Measurements from ENCODE around the gene BLMH.

The BLMH gene

GRCh38 chr17:30210901-30211300 lies 80.8 kb downstream of the BLMH start:
- peaks cover 0 to 12% (median 0%) of the 10 kb centered on the region in 3 experiments for H3K27me3 ChIP-seq (ENCODE audit: control insufficient read depth in 3 of 3, insufficient read depth in 3 of 3, low read depth in 1 of 3, low read length in 3 of 3)
- H3K27ac ChIP-seq (replicated peaks; ENCODE audit: low read length), result no peak overlapping the region
- no peaks in the 10 kb centered on the region for H3K4me1 ChIP-seq (ENCODE audit: control insufficient read depth in 2 of 2, insufficient read depth in 1 of 2, low read depth in 1 of 2, low read length in 2 of 2)
- no peaks in the 10 kb centered on the region for H3K9me3 ChIP-seq (replicated peaks in 1 of 2; ENCODE audit: control insufficient read depth in 2 of 2, insufficient read depth in 1 of 2, low read depth in 1 of 2, low read length in 2 of 2)
- no peak overlapping the region for H3K4me2 ChIP-seq (ENCODE audit: insufficient read depth, low read length, poor library complexity, severe bottlenecking)
- no peak overlapping the region for H2BK5ac ChIP-seq (ENCODE audit: low read length)
- H3K4ac ChIP-seq (ENCODE audit: low read length), result no peak overlapping the region
- H3K23ac ChIP-seq (ENCODE audit: low read depth, low read length, poor library complexity), result no peak overlapping the region
- no peak overlapping the region for H2BK12ac ChIP-seq (ENCODE audit: low read length)
- no peak overlapping the region for H2BK120ac ChIP-seq (ENCODE audit: low read depth, low read length)
- H2AFZ ChIP-seq (ENCODE audit: low read length), result no peak overlapping the region
- H3K9ac ChIP-seq (ENCODE audit: low read depth, low read length, poor library complexity), result no peak overlapping the region
- no peak overlapping the region for H3K14ac ChIP-seq (ENCODE audit: low read length)
- no peaks in the 10 kb centered on the region for H3K36me3 ChIP-seq (replicated peaks in 1 of 2; ENCODE audit: control insufficient read depth in 2 of 2, insufficient read depth in 2 of 2, low read length in 2 of 2)
- no peaks in the 10 kb centered on the region for H3K79me1 ChIP-seq (ENCODE audit: low read depth, low read length)
- no peak for DNase-seq (ENCODE audit: low spot score)
- no peak overlapping the region for H2AK5ac ChIP-seq (ENCODE audit: low read depth, low read length)
- WGBS, 2 donors (ENCODE audit: extremely low coverage in 2 of 2, insufficient read length in 2 of 2, insufficient replicate concordance in 1 of 2), result no CpG with 5 or more reads among the region's 10 CpGs
- peak overlapping the region in 1 of 2 donors; percentile 36 for H3K4me3 ChIP-seq (ENCODE audit: low read length in 2 of 2)
- no peak overlapping the region for H4K8ac ChIP-seq (ENCODE audit: low read depth, low read length)
- no peak overlapping the region for H4K91ac ChIP-seq (ENCODE audit: low read depth, low read length, poor library complexity)
- H3K18ac ChIP-seq (ENCODE audit: low read length), result no peak overlapping the region
- no peak overlapping the region for H2BK15ac ChIP-seq (ENCODE audit: low read length)

- no peak overlapping the region for H3K27ac ChIP-seq (replicated peaks; ENCODE audit: low read length)
- WGBS, 2 donors (ENCODE audit: extremely low coverage in 2 of 2, insufficient read length in 2 of 2, insufficient replicate concordance in 1 of 2), result no CpG with 5 or more reads among the region's 11 CpGs
- H2AFZ ChIP-seq (ENCODE audit: low read length), result no peak overlapping the region
- no peak overlapping the region for H2BK120ac ChIP-seq (ENCODE audit: low read depth, low read length)
- H3K14ac ChIP-seq (ENCODE audit: low read length), result no peak overlapping the region
- no peak overlapping the region for H3K4ac ChIP-seq (ENCODE audit: low read length)
- no peak overlapping the region for H2AK5ac ChIP-seq (ENCODE audit: low read depth, low read length)
- peaks cover 0 to 12% (median 0%) of the 10 kb centered on the region in 3 experiments for H3K27me3 ChIP-seq (ENCODE audit: control insufficient read depth in 3 of 3, insufficient read depth in 3 of 3, low read depth in 1 of 3, low read length in 3 of 3)
- H3K36me3 ChIP-seq (replicated peaks in 1 of 2; ENCODE audit: control insufficient read depth in 2 of 2, insufficient read depth in 2 of 2, low read length in 2 of 2), result no peaks in the 10 kb centered on the region
- no peak overlapping the region for H4K91ac ChIP-seq (ENCODE audit: low read depth, low read length, poor library complexity)
- H2BK5ac ChIP-seq (ENCODE audit: low read length), result no peak overlapping the region
- H3K18ac ChIP-seq (ENCODE audit: low read length), result no peak overlapping the region
- H4K8ac ChIP-seq (ENCODE audit: low read depth, low read length), result no peak overlapping the region
- H3K79me1 ChIP-seq (ENCODE audit: low read depth, low read length), result no peaks in the 10 kb centered on the region
- no peak overlapping the region for H2BK12ac ChIP-seq (ENCODE audit: low read length)
- no peaks in the 10 kb centered on the region for H3K9me3 ChIP-seq (replicated peaks in 1 of 2; ENCODE audit: control insufficient read depth in 2 of 2, insufficient read depth in 1 of 2, low read depth in 1 of 2, low read length in 2 of 2)
- H3K4me1 ChIP-seq (ENCODE audit: control insufficient read depth in 2 of 2, insufficient read depth in 1 of 2, low read depth in 1 of 2, low read length in 2 of 2), result no peaks in the 10 kb centered on the region
- no peak for DNase-seq (ENCODE audit: low spot score)
- H3K9ac ChIP-seq (ENCODE audit: low read depth, low read length, poor library complexity), result no peak overlapping the region
- no peak overlapping the region for H3K23ac ChIP-seq (ENCODE audit: low read depth, low read length, poor library complexity)
- no peak overlapping the region for H2BK15ac ChIP-seq (ENCODE audit: low read length)
- no peak overlapping the region for H3K4me3 ChIP-seq (ENCODE audit: low read length in 2 of 2)
- H3K4me2 ChIP-seq (ENCODE audit: insufficient read depth, low read length, poor library complexity, severe bottlenecking), result no peak overlapping the region
These were observed 81.4 kb downstream of the BLMH start for GRCh38 chr17:30210366-30210765.

GRCh38 chr17:30209930-30210329 lies 81.8 kb downstream of the BLMH start:
- Histone ChIP-seq H3K4me2 (ENCODE audit: insufficient read depth, low read length, poor library complexity, severe bottlenecking) (no peak overlapping the region), H2AFZ (ENCODE audit: low read length) (no peak overlapping the region), H3K9me3 (replicated peaks in 1 of 2; ENCODE audit: control insufficient read depth in 2 of 2, insufficient read depth in 1 of 2, low read depth in 1 of 2, low read length in 2 of 2) (no peaks in the 10 kb centered on the region), H3K79me1 (ENCODE audit: low read depth, low read length) (no peaks in the 10 kb centered on the region), H2BK15ac (ENCODE audit: low read length) (no peak overlapping the region), H3K4me1 (ENCODE audit: control insufficient read depth in 2 of 2, insufficient read depth in 1 of 2, low read depth in 1 of 2, low read length in 2 of 2) (no peaks in the 10 kb centered on the region), H3K4me3 (ENCODE audit: low read length in 2 of 2) (no peak overlapping the region), H4K8ac (ENCODE audit: low read depth, low read length) (no peak overlapping the region), H4K91ac (ENCODE audit: low read depth, low read length, poor library complexity) (no peak overlapping the region), H3K27me3 (ENCODE audit: control insufficient read depth in 3 of 3, insufficient read depth in 3 of 3, low read depth in 1 of 3, low read length in 3 of 3) (peaks cover 0 to 12% (median 0%) of the 10 kb centered on the region in 3 experiments), H3K9ac (ENCODE audit: low read depth, low read length, poor library complexity) (no peak overlapping the region), H2BK120ac (ENCODE audit: low read depth, low read length) (no peak overlapping the region), H3K14ac (ENCODE audit: low read length) (no peak overlapping the region), H3K27ac (replicated peaks; ENCODE audit: low read length) (no peak overlapping the region), H2BK5ac (ENCODE audit: low read length) (no peak overlapping the region), H3K36me3 (replicated peaks in 1 of 2; ENCODE audit: control insufficient read depth in 2 of 2, insufficient read depth in 2 of 2, low read length in 2 of 2) (no peaks in the 10 kb centered on the region), H2AK5ac (ENCODE audit: low read depth, low read length) (no peak overlapping the region), H2BK12ac (ENCODE audit: low read length) (no peak overlapping the region), H3K4ac (ENCODE audit: low read length) (no peak overlapping the region), H3K23ac (ENCODE audit: low read depth, low read length, poor library complexity) (no peak overlapping the region), H3K18ac (ENCODE audit: low read length) (no peak overlapping the region)
- DNase-seq (ENCODE audit: low spot score), result no peak
- WGBS, 2 donors (ENCODE audit: extremely low coverage in 2 of 2, insufficient read length in 2 of 2, insufficient replicate concordance in 1 of 2), result no CpG with 5 or more reads among the region's 7 CpGs

GRCh38 chr17:30208214-30208613 lies 83.5 kb downstream of the BLMH start:
- Histone ChIP-seq H2BK120ac (ENCODE audit: low read depth, low read length) (no peak overlapping the region), H3K27ac (replicated peaks; ENCODE audit: low read length) (no peak overlapping the region), H3K36me3 (replicated peaks in 1 of 2; ENCODE audit: control insufficient read depth in 2 of 2, insufficient read depth in 2 of 2, low read length in 2 of 2) (no peaks in the 10 kb centered on the region), H4K91ac (ENCODE audit: low read depth, low read length, poor library complexity) (no peak overlapping the region), H3K4me2 (ENCODE audit: insufficient read depth, low read length, poor library complexity, severe bottlenecking) (no peak overlapping the region), H3K27me3 (ENCODE audit: control insufficient read depth in 3 of 3, insufficient read depth in 3 of 3, low read depth in 1 of 3, low read length in 3 of 3) (peaks cover 0 to 12% (median 0%) of the 10 kb centered on the region in 3 experiments), H2BK12ac (ENCODE audit: low read length) (no peak overlapping the region), H3K23ac (ENCODE audit: low read depth, low read length, poor library complexity) (no peak overlapping the region), H3K4me3 (ENCODE audit: low read length in 2 of 2) (no peak overlapping the region), H2AFZ (ENCODE audit: low read length) (no peak overlapping the region), H3K79me1 (ENCODE audit: low read depth, low read length) (no peaks in the 10 kb centered on the region), H3K9me3 (replicated peaks in 1 of 2; ENCODE audit: control insufficient read depth in 2 of 2, insufficient read depth in 1 of 2, low read depth in 1 of 2, low read length in 2 of 2) (no peaks in the 10 kb centered on the region), H4K8ac (ENCODE audit: low read depth, low read length) (no peak overlapping the region), H3K9ac (ENCODE audit: low read depth, low read length, poor library complexity) (no peak overlapping the region), H3K4me1 (ENCODE audit: control insufficient read depth in 2 of 2, insufficient read depth in 1 of 2, low read depth in 1 of 2, low read length in 2 of 2) (no peaks in the 10 kb centered on the region), H3K4ac (ENCODE audit: low read length) (no peak overlapping the region), H2BK5ac (ENCODE audit: low read length) (no peak overlapping the region), H2BK15ac (ENCODE audit: low read length) (no peak overlapping the region), H3K18ac (ENCODE audit: low read length) (no peak overlapping the region), H3K14ac (ENCODE audit: low read length) (no peak overlapping the region), H2AK5ac (ENCODE audit: low read depth, low read length) (no peak overlapping the region)
- no peak for DNase-seq (ENCODE audit: low spot score)
- WGBS, 2 donors (ENCODE audit: extremely low coverage in 2 of 2, insufficient read length in 2 of 2, insufficient replicate concordance in 1 of 2), result no CpG with 5 or more reads among the region's 3 CpGs
